GM12873 (cell line): ENCODE results near the gene TREX2.

Source experiments
- TF ChIP-seq, protein P1 (sequence below): IDR thresholded peaks from 2 replicates; pipeline ENCODE4 v1.5.1; 2012; ENCODE audit warnings: low read depth, mild to moderate bottlenecking, moderate library complexity, low read length, control low read depth; ENCODE audit not compliant: insufficient read depth; ENCODE audit errors: missing control alignments

TREX2 gene

DNA sequence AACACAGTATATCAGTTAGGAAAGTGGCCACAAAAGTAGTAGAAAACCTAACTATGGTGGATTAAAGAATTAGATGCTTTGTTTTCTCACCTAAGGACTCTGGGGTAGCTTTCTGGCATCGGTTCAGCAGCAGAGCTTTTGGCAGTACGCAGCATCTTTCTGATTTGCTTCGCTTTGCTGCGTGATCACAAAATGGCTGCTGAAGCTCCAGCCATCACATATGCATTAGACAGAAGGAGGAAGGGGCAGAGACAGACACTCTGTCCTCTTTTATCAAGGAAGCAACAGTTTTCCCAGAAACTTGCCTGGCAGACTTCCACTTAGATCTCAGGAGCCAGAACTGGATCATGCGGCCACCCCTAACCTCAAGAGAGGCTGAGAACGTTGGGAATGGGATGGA lies 15.1 kb downstream of the TREX2 start:
- TF ChIP-seq, protein P1, sequence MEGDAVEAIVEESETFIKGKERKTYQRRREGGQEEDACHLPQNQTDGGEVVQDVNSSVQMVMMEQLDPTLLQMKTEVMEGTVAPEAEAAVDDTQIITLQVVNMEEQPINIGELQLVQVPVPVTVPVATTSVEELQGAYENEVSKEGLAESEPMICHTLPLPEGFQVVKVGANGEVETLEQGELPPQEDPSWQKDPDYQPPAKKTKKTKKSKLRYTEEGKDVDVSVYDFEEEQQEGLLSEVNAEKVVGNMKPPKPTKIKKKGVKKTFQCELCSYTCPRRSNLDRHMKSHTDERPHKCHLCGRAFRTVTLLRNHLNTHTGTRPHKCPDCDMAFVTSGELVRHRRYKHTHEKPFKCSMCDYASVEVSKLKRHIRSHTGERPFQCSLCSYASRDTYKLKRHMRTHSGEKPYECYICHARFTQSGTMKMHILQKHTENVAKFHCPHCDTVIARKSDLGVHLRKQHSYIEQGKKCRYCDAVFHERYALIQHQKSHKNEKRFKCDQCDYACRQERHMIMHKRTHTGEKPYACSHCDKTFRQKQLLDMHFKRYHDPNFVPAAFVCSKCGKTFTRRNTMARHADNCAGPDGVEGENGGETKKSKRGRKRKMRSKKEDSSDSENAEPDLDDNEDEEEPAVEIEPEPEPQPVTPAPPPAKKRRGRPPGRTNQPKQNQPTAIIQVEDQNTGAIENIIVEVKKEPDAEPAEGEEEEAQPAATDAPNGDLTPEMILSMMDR: no peak

DNA sequence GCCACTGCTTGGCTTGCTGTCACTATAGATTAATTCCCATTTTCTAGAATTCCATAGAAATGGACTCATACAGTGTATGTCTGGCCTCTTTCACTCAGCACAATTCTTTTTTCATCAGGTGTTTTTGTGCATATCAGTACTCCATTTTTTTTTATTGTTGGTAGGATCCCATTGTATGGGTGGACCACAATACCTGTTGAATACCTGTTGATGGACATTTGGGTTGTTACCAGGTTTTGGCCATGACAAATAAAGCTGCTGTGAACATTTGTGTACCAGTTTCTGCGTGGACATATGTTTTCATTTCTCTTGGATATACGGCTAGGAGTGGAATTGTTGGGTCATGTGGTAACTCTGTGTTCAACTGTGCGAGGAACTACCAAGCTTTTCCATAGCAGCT lies 19.7 kb downstream of the TREX2 start:
- TF ChIP-seq, protein P1: no peak

DNA sequence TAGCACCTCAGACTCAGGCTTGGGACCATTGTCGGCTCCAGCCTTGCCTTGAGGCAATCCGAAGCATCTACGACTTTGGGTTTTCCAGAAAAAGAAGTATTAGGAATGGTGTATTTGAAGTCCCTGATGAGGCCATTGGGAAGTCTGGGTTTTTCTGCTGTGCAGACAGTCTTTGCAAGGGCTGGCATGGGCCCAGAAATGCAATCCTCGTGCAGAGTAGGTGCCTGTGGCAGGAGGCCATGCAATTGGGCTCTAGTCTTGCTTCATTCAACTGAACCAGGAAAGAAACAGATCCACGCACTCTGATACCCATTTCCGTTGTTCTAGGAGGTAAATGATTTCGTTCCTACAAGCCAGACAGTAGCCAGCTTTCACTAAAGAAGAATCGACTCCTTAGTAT lies 22.2 kb downstream of the TREX2 start:
- TF ChIP-seq, protein P1: no peak

DNA sequence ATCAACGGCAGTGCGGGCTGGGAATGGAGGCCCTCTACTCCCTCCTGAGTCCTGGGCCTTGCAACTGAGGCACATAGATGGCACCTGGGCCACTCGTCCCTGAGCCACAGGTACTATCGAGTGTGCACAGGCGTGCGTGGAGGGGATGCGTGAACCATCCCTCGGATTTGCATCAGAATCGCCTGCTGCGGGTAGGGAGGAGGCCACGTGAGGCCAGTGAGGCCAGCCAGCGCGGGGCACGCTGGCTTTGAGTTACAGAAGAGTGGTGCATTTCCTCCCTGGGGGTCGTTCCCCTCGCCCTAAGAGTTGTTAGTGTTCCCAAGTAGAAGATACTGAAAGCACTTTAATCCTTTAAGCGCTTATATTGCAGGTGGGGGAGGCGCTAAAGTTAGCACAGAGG lies 24.0 kb downstream of the TREX2 start:
- TF ChIP-seq, protein P1: no peak

DNA sequence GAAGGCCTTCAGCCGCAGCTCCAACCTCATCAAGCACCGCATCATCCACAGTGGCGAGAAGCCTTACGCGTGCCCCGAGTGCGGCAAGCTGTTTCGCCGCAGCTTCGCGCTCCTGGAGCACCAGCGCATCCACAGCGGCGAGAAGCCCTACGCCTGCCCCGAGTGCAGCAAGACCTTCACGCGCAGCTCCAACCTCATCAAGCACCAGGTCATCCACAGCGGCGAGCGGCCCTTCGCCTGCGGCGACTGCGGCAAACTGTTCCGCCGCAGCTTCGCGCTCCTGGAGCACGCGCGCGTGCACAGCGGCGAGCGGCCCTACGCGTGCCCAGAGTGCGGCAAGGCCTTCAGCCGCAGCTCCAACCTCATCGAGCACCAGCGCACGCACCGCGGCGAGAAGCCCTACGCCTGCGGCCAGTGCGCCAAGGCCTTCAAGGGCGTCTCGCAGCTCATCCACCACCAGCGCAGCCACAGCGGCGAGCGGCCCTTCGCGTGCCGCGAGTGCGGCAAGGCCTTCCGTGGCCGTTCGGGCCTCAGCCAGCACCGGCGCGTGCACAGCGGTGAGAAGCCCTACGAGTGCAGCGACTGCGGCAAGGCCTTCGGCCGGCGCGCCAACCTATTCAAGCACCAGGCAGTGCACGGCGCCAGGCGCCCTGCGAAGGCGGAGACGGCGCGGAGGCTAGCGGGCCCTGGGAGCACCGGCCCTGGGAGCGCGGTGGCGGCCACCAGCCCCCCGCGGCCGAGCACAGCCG lies 24.8 kb downstream of the TREX2 start:
- TF ChIP-seq, protein P1: no peak

DNA sequence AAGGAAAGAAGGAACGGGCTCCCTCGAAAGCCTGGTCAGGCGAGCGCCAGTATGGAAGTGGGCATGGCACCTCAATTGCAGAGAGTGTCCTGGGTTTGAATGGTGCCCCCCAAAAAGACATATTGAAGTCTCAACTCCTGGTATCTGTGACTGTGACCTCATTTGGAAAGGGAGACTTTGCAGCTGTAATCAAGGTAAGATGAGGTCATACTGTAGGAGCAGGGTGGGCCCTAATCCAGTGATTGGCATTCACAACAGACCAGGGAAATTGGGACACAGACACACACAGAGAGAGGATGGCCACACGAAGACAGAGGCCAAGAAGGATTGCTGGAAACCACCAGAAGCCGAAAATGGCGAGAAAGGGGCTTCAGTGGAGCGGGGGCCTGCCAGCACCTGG lies 28.2 kb downstream of the TREX2 start:
- TF ChIP-seq, protein P1: no peak

DNA sequence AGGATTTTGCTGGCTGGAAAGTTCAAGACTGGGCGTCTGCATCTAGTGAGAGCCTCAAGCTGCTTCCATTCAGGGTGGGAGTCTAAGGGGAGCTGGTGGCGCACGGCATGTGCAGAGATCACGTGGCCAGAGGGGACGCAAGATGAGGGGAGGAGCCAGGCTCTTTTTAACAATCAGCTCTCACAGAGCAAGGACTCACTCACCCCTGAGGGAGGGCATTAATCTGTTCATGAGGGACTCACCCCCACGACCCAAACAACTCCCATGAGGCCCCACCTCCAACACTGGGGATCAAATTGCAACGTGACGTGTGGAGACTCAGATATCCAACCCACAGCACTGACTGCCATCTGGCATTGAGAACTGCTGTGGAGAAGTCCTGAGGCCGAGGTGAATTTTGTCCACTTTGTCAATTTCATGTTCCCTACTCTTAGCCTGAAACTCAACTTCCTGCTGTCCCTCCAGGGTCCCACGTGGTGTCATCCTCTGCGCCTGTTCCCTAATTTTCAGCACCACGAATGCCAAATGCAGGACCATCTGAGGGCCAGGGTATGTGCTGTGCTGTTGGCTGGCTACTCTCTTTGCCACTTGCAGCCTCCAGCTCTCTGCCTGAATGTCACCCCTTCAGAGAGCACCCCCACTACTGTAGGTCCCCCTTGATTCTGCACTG lies 28.9 kb downstream of the TREX2 start:
- TF ChIP-seq, protein P1: no peak
